OCI-LY3 (cell line): ENCODE measurements around the gene AIFM1.

Source experiments
- EZH2phosphoT487 ChIP-seq: fragments of 200-600 bp; shearing (Covaris generic); IDR thresholded peaks from 2 replicates; pipeline ENCODE4 v1.6.1; 2018; ENCODE audit warnings: antibody characterized with exemption, mixed run types, low read depth
- TF ChIP-seq, protein P1 (sequence below): fragments of 200-600, 300-600 bp; sonication (generic); IDR thresholded peaks from 2 replicates; pipeline ENCODE4 v1.5.1; 2014; ENCODE audit warnings: antibody characterized with exemption, low read length, low read depth

DNA sequence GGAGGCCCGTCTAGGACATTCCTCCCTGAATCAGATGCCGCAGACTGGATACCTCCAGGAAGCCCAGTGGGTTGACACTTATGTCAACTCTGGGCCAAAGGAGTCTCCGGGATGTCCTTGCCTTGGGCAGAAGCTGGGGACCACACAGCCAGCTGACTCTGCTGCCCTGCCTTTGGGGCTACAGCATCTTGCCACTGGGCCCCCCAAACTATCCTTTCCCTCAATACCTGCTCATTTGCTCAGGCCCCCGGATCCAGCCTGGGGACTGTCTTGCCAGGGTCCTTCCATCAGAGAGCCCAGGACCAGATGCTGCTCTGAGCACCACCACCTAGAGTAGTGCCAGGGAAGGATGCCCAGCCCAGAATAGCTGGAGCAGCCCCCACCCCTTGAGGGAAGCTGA, 25.2 kb upstream of the AIFM1 start:
- TF ChIP-seq, protein P1, sequence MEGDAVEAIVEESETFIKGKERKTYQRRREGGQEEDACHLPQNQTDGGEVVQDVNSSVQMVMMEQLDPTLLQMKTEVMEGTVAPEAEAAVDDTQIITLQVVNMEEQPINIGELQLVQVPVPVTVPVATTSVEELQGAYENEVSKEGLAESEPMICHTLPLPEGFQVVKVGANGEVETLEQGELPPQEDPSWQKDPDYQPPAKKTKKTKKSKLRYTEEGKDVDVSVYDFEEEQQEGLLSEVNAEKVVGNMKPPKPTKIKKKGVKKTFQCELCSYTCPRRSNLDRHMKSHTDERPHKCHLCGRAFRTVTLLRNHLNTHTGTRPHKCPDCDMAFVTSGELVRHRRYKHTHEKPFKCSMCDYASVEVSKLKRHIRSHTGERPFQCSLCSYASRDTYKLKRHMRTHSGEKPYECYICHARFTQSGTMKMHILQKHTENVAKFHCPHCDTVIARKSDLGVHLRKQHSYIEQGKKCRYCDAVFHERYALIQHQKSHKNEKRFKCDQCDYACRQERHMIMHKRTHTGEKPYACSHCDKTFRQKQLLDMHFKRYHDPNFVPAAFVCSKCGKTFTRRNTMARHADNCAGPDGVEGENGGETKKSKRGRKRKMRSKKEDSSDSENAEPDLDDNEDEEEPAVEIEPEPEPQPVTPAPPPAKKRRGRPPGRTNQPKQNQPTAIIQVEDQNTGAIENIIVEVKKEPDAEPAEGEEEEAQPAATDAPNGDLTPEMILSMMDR, result no peak
- TF ChIP-seq EZH2phosphoT487, result no peak
